T47D (cell line): ENCODE results near the gene MRPS11.
A peak's percentile ranks its signal among the peaks of the same experiment; 100 is the strongest.
"Not testable (repeated sequence)": the region's sequence is repeated elsewhere in the genome, so short reads cannot be mapped to it uniquely, and the experiment has no call there.

Source experiments
- DNase-seq, 2 experiments: peaks; one replicate each; pipeline versions ENCODE4 v3.0.0 to v3.0.0-alpha.2; 2011 to 2012; ENCODE audit warnings: low read depth in 1 of 2, low spot score in 1 of 2
- JUND ChIP-seq: IDR thresholded peaks from 2 replicates; pipeline ENCODE4 v1.6.1; 2012; ENCODE audit warnings: low read depth
- in situ Hi-C: cut with HindIII; loops from 2 replicates; pipeline ENCODE4 v1.10.0; 2016; ENCODE audit warnings: low sequenced_read_pairs, low pct_unique_long_range_greater_than_20kb

MRPS11 gene

DNA sequence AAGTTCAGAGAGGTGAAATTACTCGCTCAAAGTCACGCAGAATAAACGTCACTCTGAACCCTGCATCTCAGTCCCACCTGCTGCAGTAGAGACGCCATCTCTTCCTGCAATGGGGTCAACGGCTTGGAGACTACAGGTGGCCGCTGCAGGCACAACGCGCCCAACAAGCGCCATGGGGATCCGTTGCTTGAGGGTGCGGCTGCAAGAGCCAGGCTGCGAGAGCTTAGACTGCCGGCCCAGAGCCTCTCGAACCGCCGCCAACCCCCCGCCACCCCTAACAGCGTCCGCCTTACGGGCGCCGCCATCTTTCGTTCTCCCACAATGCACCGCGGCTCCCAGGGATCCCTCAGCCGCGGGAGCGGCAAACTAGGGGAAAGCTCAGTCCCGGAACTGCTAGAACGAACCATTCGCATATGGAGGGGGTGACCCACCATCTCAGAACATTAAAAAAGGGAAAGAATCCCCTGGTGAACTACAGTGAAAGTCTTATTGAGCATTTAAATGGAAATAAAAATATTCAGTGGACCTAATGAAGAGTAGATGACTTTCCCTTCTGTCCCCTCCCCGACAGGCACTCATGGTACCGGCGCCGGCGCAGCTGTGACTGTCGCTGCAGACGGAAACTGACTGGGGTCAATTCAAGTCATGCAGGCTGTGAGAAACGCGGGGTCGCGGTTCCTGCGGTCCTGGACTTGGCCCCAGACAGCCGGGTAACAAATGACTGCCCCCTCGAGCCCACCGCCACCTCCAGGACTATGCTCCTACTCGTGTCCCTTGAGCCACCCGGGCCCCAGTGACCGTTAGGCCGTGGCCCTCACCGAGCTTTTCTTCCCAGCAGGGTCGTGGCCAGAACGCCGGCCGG, at the start of gene MRPS11, which contains the start of gene MRPL46:
Gene MRPS11, plus strand, starts transcription at position 636 of the 862 bp plus-strand sequence. Its CDS starts 10 bp downstream, at position 646.
Gene MRPL46, minus strand, starts transcription at position 316 of the 862 bp plus-strand sequence. Its CDS starts 11 bp downstream, at position 305.
- DNase-seq = peak; percentile 79 to 93
- in situ Hi-C loops = no loop called here
- TF ChIP-seq JUND = no peak

DNA sequence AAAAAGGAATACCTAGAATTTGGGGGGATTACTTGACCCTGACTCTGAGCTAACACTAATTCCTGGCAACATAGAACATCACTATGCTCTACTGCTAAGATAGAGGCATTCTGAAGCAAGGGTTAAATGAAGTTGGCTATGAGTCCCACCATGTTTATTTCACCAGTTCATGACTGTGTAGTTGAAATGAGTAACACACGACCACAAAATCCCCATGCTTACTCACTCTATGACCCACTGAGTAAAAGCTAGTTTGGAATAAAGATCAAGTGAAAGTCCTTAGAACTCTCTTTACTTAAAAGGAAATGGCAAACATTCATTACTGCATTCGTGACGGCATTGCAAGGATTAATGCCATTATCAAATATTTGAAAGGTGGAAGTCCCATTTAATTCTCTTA, 47.7 kb upstream of the MRPS11 start:
- no peak for DNase-seq
- in situ Hi-C loops = no loop called here
- no peak for TF ChIP-seq JUND

DNA sequence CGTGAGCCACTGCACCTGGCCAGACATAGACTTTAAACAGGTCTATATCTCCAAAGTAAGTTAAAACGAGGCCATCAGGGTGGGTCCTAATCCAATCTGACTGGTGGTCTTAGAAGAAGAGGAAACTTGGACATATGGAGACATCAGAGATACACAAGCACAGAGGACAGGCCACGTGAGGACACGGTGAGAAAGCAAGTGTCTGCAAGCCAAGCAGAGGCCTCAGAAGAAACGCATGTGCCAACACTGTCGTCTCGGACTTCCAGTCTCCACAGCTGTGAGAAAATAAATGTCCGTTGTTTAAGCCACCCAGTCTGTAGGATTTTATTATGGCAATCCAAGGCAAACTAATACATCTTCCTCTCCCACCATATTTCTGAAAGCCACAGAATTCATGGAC, 44.2 kb upstream of the MRPS11 start:
- no peak for TF ChIP-seq JUND
- in situ Hi-C loops = no loop called here
- no peak for DNase-seq

DNA sequence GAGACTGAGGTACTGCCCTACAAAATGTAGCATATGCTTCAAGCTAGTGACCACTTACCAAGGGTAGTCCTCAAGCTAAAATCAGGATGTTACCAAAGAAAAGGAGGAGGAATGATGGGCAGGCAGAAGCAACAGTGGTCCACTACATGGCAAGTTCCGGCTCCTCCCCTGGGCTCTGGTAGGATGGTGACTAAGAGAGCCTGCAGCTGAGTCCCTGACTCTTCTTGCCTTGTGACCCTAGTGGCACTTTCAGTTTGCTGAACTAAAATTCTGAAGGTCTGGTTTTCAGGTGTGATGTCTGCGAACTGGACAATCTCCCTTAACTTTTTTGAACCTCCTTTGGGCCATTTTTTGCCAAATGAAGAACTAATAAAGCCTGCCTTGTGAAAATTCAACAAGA, 41.2 kb upstream of the MRPS11 start:
- DNase-seq = no peak
- no peak for TF ChIP-seq JUND
- in situ Hi-C loops = no loop called here

DNA sequence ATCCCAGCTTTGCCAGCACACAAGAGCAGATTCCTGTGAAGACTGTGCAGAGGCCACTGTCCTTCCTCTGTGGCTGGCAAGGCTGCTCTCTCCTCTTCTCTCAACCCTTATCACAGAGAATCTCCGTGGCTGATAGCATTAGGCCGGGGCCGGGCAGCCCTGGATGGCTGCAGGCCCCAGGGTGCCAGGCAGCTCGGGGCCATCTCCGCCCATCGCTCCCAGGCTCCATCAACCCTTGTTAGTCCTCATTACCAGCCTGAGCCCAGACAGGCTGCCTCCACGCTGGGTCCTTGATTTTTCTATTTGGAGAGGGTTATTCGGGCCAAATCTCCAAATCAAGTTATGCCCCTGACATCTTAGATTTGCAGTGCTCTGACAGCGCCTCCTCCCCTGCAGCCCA, 39.5 kb upstream of the MRPS11 start:
- no peak for TF ChIP-seq JUND
- no peak for DNase-seq
- in situ Hi-C loops = no loop called here

DNA sequence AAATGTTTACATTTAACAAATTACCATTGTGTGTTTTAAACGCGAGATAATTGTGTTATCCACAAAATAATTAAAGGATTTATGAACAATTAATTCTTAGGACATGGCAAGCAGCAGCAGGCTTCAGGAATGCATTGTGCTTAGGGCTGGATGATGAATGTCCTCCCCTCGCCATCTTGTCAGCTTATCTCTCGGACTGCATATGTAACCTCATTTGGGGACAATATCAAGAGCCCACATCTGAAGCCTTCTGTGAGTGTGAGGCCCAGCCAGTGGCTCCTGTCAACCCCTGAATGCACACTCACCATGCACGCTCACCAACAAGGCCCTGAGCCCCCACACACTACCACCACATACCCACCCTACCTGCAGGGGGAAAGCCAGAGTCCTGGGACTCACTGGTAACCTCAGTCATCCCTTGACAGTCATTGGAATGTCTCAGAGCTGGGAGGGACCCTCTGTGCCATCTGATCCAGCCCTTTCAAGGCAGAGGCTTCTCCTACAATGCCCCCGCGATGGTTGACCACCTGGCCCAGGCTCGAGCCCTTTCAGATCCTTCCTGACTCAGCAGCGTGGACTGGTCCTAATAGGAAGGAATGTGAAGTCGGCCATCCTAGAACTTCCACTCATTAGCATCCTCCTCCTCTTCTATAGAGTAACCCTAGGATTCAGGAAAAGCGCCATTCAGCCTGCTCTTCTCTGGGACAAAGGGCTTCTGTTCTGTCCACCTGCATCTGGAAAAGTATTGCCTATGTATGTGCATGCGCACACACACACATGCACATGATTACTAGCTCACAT, 38.5 kb upstream of the MRPS11 start:
- in situ Hi-C loops = no loop called here
- DNase-seq = no peak
- no peak for TF ChIP-seq JUND

DNA sequence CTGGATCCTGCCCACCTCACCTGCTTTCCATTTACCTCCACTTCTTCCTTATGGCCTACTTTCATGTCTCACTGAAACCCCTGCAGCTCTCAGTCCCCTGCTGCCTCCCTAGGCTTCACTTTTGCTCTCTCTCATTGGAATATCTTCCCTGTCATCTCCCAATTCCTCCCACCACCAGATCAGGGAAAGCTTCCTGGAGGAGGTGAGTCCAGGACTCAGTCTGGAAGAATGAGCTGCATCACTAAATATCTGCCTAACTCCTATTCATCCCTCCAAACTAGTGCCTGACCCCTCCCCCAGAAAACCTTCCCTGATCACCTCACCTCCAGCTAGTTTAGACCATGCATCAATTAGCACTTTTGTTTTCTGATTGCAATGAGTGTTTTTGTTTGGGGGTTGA, 37.5 kb upstream of the MRPS11 start:
- no peak for DNase-seq
- in situ Hi-C loops = no loop called here
- TF ChIP-seq JUND = no peak

DNA sequence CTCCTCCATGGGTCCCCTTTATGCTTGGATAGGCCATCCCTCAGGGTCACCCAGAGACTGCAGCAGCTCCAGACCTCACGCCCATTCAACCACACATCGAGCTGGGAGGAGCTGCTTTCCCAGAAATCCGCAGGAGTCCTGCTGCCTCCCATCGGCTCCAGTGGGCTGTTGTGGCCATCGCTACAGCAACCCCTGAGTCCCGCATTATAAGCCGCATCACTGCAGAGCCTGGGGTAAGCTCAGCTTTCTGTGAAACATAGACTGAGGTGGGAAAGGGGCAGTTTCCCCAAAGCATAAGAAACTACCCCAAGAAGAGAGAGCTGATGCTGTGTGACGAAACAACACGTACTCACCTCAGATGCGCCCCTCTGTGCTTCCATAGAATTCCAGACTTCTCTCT, 36.1 kb upstream of the MRPS11 start:
- DNase-seq = no peak
- in situ Hi-C loops = no loop called here
- no peak for TF ChIP-seq JUND

DNA sequence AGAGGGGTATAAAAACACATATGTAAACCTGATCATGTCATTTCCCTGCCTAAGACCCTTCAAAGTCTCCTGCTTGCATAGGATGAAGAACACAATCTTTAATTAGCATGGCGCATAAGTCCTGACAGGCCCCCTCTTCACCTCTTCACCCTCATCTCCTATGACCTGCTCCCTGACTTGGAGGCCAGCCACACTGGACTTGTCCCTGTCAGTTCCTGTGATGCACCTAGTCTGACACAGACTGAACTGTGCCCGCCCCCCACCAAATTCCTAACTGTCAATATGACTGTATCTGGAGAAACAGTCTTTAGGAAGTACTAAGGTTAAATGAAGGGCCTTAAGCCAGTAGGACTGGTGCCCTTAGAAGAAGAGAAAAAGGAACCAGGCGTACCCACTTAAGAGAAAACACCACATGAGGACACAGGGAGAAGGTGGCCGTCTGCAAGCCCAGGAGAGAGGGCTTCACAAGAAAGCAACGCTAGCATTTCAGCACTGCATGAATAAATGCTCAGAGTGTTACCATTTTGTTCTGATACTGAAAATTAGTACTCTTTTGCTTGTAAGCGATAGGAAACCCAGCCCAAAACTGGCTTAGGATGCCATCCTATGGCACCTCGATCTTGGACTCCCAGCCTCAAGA, 34.3 kb upstream of the MRPS11 start:
- no peak for TF ChIP-seq JUND
- DNase-seq = no peak
- in situ Hi-C loops = no loop called here

DNA sequence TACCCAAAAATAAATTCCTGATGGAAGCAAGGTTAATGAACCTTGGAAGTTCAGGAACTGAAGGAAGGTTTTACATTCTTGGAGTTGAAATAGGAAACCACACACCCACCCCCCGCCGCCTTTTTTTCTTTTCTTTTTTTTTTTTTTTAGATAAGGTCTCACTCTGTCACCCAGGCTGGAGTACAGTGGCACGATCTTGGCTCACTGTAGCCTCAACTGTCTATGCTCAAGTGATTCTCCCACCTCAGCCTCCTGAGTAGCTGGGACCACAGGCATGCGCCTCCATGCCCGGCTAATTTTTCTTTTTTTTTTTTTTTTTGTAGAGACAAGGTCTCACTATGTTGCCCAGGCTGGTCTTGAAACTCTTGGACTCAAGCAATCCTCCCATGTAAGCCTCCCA, 33.4 kb upstream of the MRPS11 start:
- in situ Hi-C loops, DNase-seq: not testable (repeated sequence)

DNA sequence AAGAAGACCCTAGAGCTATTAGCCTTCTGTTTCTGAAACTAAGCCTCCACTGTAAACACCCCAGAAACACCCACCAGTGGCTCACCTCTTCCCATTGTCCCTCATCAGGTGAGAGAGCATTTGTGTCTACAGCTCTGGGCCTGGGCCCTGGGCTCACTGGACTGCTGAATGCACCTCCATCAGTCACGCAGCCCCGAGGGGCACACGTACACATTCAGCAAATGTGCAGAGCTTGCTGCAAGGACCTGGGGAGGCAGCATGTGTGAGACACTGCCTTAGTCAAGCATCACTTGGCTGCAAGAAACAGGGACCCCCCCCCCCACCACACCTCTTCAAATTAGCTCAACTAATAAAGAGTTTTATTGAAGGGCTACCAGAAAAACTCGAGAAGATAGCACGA, 29.3 kb upstream of the MRPS11 start:
- TF ChIP-seq JUND = no peak
- no peak for DNase-seq
- in situ Hi-C loops = no loop called here

DNA sequence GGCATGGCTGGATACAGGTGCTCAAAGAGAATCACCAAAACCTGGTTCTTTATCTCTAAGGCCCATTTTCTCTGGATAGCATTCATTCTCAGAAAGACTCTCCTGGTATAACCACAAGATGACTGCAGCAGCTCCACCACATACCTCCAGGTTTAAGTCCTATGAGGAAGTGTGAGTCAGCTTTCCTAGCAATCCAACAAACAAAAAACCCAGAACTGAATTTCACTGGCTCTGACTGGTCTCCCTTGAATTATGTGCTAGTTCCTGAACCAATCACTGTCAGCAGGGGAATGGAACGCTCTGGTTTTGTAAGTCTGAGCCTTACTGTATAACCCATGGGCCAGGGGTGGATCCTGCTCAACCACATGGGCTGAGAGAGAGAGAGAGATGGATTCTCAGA, 27.5 kb upstream of the MRPS11 start:
- in situ Hi-C loops = no loop called here
- peak in 1 of 2 experiments; percentile 16 for DNase-seq
- TF ChIP-seq JUND = no peak
